HG02852 (cell line): ENCODE results near the gene APPBP2.
"Not testable (repeated sequence)": the region's sequence is repeated elsewhere in the genome, so short reads cannot be mapped to it uniquely, and the experiment has no call there.

Experiments
- ATAC-seq: cut with Tn5 transposase; IDR thresholded peaks from one replicate; pipeline ENCODE4 v1.9.1; 2021; ENCODE audit warnings: mild to moderate bottlenecking, moderate library complexity; ENCODE audit not compliant: unreplicated experiment

Gene APPBP2

GRCh38 chr17:60525685-60526514, at the start of gene APPBP2:
APPBP2 (minus strand) TSS chr17:60526242; CDS start chr17:60525931, 311 bp downstream.
- peak; percentile 93 for ATAC-seq

GRCh38 chr17:60573236-60574051, 47.4 kb upstream of the APPBP2 start:
- ATAC-seq, result no peak

GRCh38 chr17:60565233-60565632, 39.2 kb upstream of the APPBP2 start:
- ATAC-seq, result no peak

GRCh38 chr17:60563743-60564142, 37.7 kb upstream of the APPBP2 start:
- no peak for ATAC-seq

GRCh38 chr17:60562421-60562820, 36.4 kb upstream of the APPBP2 start:
- no peak for ATAC-seq

GRCh38 chr17:60560860-60561257, 34.8 kb upstream of the APPBP2 start:
- no peak for ATAC-seq

GRCh38 chr17:60559995-60560859, 34.2 kb upstream of the APPBP2 start:
- ATAC-seq, result no peak

- ATAC-seq, result no peak
Measured at GRCh38 chr17:60559659-60559994, 33.6 kb upstream of the APPBP2 start.

GRCh38 chr17:60557805-60558204, 31.8 kb upstream of the APPBP2 start:
- no peak for ATAC-seq

- no peak for ATAC-seq
Measured at GRCh38 chr17:60555786-60556185, 29.7 kb upstream of the APPBP2 start.

- ATAC-seq, result no peak
Measured at GRCh38 chr17:60554377-60554788, 28.3 kb upstream of the APPBP2 start.

- ATAC-seq, result not testable (repeated sequence)
Measured at GRCh38 chr17:60552255-60552654, 26.2 kb upstream of the APPBP2 start.

GRCh38 chr17:60548990-60549389, 22.9 kb upstream of the APPBP2 start:
- no peak for ATAC-seq

GRCh38 chr17:60545465-60546191, 19.6 kb upstream of the APPBP2 start:
- ATAC-seq, result no peak

GRCh38 chr17:60542071-60542470, 16.0 kb upstream of the APPBP2 start:
- ATAC-seq, result no peak

- ATAC-seq, result no peak
Measured at GRCh38 chr17:60540460-60540859, 14.4 kb upstream of the APPBP2 start.

GRCh38 chr17:60539807-60540206, 13.8 kb upstream of the APPBP2 start:
- ATAC-seq, result no peak

GRCh38 chr17:60538726-60539125, 12.7 kb upstream of the APPBP2 start:
- ATAC-seq, result no peak

GRCh38 chr17:60535382-60536279, 9.6 kb upstream of the APPBP2 start:
- no peak for ATAC-seq
